Stimulated activated CD4-positive, alpha-beta T cell treated with anti-CD3 and anti-CD28 coated beads, Interleukin-15, amount 100 ng/mL, for 24 hours (primary cell): ENCODE data around the gene RCSD1.

Experiments
- DNase-seq: peaks from one replicate; pipeline ENCODE4 v3.0.0-alpha.2; 2020

The RCSD1 gene

GRCh38 chr1:167747988-167748387 is 118.0 kb downstream of the RCSD1 start:
- DNase-seq: no peak

GRCh38 chr1:167748906-167749305 is 118.9 kb downstream of the RCSD1 start:
- no peak for DNase-seq

- no peak for DNase-seq
These were observed 119.7 kb downstream of the RCSD1 start for GRCh38 chr1:167749741-167750140.

- no peak for DNase-seq
These were observed 120.6 kb downstream of the RCSD1 start for GRCh38 chr1:167750641-167751040.

GRCh38 chr1:167751676-167752075 is 121.6 kb downstream of the RCSD1 start:
- no peak for DNase-seq

- no peak for DNase-seq
These were observed 122.4 kb downstream of the RCSD1 start for GRCh38 chr1:167752219-167752985.

- DNase-seq: no peak
These were observed 125.6 kb downstream of the RCSD1 start for GRCh38 chr1:167755654-167756053.
